ENCODE data around the gene VPS4B. TPM values are rescaled to one million over a fixed set of nuclear protein-coding genes. Genes with fewer than 3 reads are reported as not detected.
"Not testable (repeated sequence)": the region's sequence is repeated elsewhere in the genome, so short reads cannot be mapped to it uniquely, and the experiment has no call there.

The VPS4B gene
- total RNA-seq, 2 donors from 2014 or later, result 21.4 to 28.5 TPM

- DNase-seq (no peak), ATAC-seq (no peak)
- intact Hi-C loops (cut with DNase I), result no loop called here
Observed at GRCh38 chr18:63379639-63379962, 42.7 kb downstream of the VPS4B start.

- DNase-seq (no peak), ATAC-seq (no peak)
- intact Hi-C loops (cut with DNase I), result no loop called here
Observed at GRCh38 chr18:63378919-63379638, 43.2 kb downstream of the VPS4B start.

GRCh38 chr18:63377275-63377980, 44.8 kb downstream of the VPS4B start:
- no peak for DNase-seq
- no peak for ATAC-seq
- intact Hi-C loops (cut with DNase I), result no loop called here

GRCh38 chr18:63376538-63376937, 45.7 kb downstream of the VPS4B start:
- no peak for DNase-seq
- ATAC-seq, result no peak
- intact Hi-C loops (cut with DNase I), result no loop called here

GRCh38 chr18:63374540-63374939, 47.7 kb downstream of the VPS4B start:
- DNase-seq (no peak), ATAC-seq (no peak)
- intact Hi-C loops (cut with DNase I), result no loop called here

DNA sequence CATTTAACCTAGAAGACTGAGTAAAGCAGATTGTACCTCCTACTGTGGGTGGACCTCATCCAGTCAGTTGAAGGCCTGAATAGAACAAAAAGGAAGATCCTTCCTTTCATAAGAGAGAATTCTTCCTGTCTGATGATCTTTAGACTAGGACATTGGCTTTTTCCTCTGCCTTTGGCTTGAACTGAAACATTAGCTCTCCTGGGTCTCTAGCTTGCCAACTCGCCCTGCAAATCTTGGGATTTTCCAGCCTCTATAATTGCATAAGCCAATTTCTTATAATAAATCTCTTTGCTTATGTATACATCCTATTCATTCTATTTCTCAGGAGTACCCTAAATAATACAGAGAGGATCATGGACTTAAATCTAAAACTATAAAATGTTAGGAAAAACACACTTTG, 49.1 kb downstream of the VPS4B start:
- no peak for DNase-seq
- ATAC-seq, result no peak
- intact Hi-C loops (cut with DNase I), result no loop called here

- no peak for ATAC-seq
- intact Hi-C loops (cut with DNase I), result loop anchor here (5.0 to 10.0 kb wide), 2 partner anchors 54 to 56 kb away; partner anchors contain the start of gene VPS4B (in 2 of the 2)
- DNase-seq, result no peak
Observed at GRCh38 chr18:63368611-63369010, 53.7 kb downstream of the VPS4B start.

DNA sequence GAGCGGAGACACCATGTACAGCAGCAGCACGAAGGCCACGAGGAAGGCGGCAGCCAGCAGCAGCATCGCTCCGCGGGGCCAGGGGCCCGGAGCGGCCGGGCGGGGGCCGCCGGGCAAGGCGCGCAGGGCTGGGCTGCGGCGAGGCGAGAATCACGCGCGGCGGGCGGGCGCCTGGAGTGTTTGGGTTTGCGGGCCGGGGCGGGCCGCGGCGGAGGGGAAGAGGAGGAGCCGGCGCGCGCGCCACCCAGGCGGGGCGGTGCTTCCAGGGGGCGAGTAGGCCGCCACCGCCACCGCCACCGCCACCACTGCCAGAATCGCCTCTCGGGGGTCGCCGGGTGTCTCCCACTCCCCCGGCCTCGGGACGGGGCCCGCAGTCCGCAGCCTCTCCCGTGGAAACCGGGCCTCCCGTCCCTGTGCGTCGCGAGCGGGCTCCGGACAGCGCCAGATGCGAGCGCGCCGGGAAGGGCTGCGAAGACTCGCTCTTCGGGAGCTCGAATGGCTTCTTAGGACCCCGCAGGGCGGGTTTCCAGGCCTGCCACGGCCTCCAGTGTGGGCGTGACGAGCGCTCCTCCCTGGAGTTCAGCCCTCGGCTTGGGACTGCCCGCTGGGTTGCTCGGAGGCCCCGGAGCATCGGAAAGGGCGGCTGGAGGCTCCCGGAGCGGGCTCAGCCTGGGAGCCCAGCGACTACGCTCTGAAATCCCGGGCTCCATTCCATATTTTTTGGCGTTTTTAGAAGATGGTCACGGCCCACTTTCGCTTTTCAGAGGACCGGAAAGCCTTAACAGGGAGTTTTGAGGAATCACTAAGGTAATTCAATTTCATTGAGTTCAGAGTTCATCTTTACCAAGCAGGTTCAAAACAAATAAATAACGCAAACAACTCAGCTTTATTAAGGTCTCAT, 55.0 kb downstream of the VPS4B start, which contains the start of gene KDSR:
KDSR (minus strand) TSS at position 154 of the 901 bp plus-strand sequence; CDS start at position 66, 88 bp downstream.
- intact Hi-C loops (cut with DNase I), result loop anchor here (5.0 to 10.0 kb wide), 2 partner anchors 55 to 57 kb away; partner anchors contain the start of gene VPS4B (in 2 of the 2)

GRCh38 chr18:63366213-63367052, 55.8 kb downstream of the VPS4B start:
- ATAC-seq (peak; percentile 12 to 53), DNase-seq (peak; percentile 62)
- intact Hi-C loops (cut with DNase I), result loop anchor here (5.0 to 10.0 kb wide), 2 partner anchors 56 to 58 kb away; partner anchors contain the start of gene VPS4B (in 2 of the 2)

More for the DNA sequence above, 55.0 kb downstream of the VPS4B start, which contains the start of gene KDSR:
- ATAC-seq, result peak; percentile 96 to 98
- peak; percentile 97 for DNase-seq

DNA sequence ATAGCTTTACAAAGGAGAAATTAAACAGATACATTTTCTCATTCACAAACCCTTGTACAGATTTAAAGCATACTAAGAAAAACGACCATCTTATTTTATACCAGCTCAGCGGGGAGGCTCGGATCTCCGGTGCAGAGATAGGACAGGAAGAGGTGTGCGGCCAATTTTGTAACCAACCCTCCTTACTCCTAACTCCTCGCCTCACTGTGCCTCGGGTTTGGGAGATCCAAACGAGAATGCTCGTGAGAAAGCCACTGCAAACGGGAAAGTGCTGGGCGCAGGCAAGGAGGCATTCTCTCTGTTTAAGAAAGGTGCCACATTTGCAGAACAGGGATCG, 56.4 kb downstream of the VPS4B start:
- DNase-seq (no peak), ATAC-seq (no peak)
- intact Hi-C loops (cut with DNase I), result loop anchor here (5.0 to 10.0 kb wide), 2 partner anchors 56 to 59 kb away; partner anchors contain the start of gene VPS4B (in 2 of the 2)

- intact Hi-C loops (cut with DNase I), result loop anchor here in 1 of 2 donors (10.0 kb wide), 1 partner anchor 61 kb away; the partner anchor contains the start of gene VPS4B
- no peak for DNase-seq
- ATAC-seq, result no peak
Observed at GRCh38 chr18:63363951-63364350, 58.3 kb downstream of the VPS4B start.

DNA sequence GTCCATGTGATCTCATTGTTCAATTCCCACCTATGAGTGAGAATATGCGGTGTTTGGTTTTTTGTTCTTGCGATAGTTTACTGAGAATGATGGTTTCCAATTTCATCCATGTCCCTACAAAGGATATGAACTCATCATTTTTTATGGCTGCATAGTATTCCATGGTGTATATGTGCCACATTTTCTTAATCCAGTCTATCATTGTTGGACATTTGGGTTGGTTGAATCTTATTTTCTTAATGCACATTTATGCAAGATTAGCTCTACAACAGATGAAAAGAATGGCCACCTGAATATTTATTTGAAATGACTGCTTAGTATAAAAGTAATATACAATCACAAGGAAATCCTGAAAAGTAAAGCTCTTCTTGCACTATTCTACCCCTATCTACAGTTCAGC, 58.9 kb downstream of the VPS4B start:
- ATAC-seq, result not testable (repeated sequence)
- intact Hi-C loops (cut with DNase I), result loop anchor here in 1 of 2 donors (10.0 kb wide), 1 partner anchor 61 kb away; the partner anchor contains the start of gene VPS4B

GRCh38 chr18:63356272-63356896, 65.9 kb downstream of the VPS4B start:
- intact Hi-C loops (cut with DNase I), result no loop called here
- ATAC-seq, result peak; percentile 73 to 83
- DNase-seq, result no peak

More for the DNA sequence above, 58.9 kb downstream of the VPS4B start:
- not testable (repeated sequence) for DNase-seq

- intact Hi-C loops (cut with DNase I), result no loop called here
- DNase-seq, result no peak
Observed at GRCh38 chr18:63350230-63350629, 72.0 kb downstream of the VPS4B start.

GRCh38 chr18:63348508-63349136, 73.7 kb downstream of the VPS4B start:
- intact Hi-C loops (cut with DNase I), result no loop called here
- no peak for ATAC-seq
- no peak for DNase-seq

More at GRCh38 chr18:63350230-63350629, 72.0 kb downstream of the VPS4B start:
- ATAC-seq, result no peak

DNA sequence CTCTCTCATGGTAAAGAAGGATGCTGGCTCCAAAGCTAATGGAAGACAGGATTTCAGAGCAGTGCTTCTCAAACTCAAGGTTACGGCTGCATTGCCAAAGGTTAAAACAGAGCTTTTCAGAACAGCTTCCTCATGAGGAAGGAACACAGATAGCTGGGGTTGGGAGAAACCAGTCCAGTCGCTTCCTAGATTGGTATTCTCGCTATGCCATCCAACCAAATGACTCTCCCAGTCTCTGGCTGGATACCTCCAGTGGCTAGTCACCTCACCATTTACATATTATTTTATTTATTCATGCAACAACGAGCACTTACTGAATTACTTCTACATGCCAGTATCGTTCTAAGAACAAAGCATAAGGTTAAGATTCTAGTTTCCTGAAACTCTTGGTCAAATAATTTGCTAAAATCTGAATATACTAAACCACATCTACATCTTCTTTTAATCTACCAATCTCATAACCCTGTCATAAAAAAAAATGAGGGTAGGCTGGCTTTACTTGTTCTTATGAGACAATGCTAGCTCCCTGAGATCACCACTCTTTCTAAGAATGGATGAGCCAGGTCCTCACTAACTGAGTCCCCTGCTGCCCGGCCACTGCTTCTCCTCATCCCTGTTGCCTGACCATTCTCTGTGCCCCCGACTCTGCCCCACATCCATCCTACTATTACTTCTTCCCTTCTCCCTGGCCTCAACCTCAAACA, 75.6 kb downstream of the VPS4B start:
- ATAC-seq (peak; percentile 55 to 62), DNase-seq (no peak)
- intact Hi-C loops (cut with DNase I), result no loop called here

- ATAC-seq, result peak; percentile 86 to 88
- DNase-seq, result peak; percentile 63
- intact Hi-C loops (cut with DNase I), result no loop called here
Observed at GRCh38 chr18:63346031-63346430, 76.2 kb downstream of the VPS4B start.
